HG02798 (cell line): ENCODE data around the gene HPRT1.

ENCODE experiments used
- ATAC-seq: cut with Tn5 transposase; IDR thresholded peaks from one replicate; pipeline ENCODE4 v1.9.1; 2021; ENCODE audit warnings: mild to moderate bottlenecking; ENCODE audit not compliant: unreplicated experiment, poor library complexity

The HPRT1 gene

DNA sequence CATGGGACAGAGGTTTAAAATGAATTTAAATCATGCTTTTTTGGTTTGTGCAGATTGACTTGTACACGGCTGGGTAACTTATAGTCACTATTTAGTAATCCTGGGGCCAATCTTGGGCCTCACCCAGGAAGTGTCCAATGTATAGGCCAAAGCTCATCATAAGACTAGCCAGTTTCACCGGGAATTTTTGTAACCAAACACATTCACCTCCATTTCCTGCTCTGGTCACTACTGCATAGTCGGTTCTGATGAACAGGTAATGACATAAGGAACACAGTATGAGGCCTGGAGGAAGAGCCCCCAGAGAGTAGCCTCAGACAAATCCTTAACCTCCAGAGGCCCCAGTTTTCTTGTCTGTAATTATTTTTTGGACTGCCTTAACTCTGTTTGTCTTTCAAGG, 81.9 kb downstream of the HPRT1 start:
- no peak for ATAC-seq

DNA sequence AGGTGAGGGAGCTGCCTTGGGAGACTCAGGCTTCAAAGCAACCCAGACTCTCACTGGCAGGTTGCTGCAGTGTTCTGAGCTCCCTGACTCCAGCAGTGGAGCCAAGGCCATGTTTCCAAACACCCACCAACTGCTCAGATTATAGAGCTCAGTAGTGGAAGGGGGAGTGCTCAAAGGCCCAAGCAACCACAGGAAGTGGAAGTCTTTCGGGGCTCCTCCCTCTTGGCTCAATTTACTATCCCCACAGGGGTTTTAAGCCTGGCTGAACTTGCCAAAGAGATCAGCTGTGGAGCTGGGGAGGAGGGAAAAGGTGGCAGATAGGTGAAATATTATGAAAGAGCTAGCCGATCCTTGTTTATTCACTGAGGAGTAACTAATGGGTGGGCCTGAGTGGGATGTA, 82.5 kb downstream of the HPRT1 start:
- no peak for ATAC-seq

DNA sequence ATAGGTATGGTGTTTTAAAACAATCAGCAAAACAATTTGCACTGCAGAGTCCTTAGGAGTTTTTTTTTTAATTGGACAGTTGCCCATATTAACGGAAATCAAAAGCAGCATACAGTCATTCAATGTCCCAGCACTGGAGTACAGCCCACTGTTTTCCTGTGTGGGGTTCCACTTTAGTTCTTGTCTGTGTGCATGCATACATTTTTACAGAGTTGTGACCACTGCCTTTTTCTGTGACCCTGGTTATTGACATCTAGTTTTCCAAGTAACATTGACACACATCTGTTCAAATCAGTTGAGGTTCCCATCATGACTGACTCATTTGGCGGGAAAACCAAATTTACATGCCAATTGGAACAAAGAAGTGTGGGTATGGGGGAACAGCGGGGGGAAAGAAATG, 83.3 kb downstream of the HPRT1 start:
- no peak for ATAC-seq

DNA sequence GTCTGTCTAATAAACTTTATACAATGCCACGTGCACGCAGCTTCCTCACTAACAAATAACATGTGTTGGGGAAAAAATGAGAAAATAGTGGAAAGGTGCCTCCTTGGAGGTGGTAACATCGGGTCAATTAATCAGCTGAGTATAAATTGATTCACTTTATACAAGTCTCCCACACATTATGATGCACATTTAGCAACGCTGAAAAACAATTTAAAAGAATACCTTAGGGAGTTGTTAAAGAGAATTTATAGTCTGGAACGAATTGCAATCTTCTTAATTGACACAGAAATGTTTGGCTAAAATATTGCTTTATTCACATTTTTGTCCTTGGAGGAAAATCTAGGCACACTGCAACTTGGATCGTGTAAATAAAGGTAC, 84.2 kb downstream of the HPRT1 start:
- ATAC-seq, result no peak

DNA sequence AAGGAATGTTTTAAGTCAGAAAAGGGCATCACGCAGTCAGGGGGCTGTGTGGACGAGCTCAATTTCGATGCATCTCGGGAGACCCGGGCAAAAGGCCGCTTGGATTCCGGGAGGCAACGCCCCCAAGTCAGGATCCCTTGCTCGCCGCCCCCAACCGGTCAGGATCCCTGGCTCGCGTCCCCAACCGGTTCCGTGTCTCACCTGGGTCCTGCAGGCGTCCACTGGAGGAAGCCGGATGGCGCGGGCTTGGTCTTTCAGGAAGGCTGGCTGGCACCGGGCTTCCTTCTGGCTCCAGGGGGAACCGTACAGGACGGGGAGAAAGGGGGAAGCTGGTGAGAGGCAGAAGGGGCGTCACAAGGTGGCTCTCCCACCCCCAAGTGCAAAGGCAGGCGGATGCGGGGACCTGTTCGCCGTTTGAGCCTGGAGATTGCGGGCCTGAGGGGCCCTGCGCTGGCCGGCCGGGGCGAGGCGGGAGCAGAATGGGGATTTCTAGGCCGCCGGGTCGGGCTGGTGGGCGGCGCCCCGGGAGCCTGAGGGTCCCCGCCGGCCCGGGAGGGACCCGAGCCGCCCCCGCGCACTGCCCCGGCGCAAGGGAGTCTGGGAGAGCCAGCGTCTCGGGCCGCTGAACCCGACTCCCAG, 84.7 kb downstream of the HPRT1 start:
- no peak for ATAC-seq

DNA sequence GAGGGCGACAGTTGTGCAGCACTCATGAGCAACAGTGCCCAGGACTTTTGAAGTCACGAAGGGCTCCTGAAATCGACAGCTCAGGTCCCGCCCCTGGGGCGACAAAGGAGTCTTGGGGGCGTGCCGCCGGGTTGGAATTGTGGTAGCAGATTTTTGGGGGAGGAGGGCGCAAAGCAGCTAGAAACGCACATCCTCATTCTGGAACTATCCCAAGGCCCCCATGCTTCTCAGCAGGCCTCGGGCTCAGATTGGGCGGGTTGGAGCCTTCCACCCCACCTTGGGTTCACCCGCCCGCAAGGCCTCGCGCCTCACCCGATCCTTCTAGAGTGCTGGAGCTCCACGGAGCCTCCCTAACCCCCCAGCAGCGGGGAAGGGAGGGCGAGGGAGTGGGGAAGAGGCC, 85.5 kb downstream of the HPRT1 start:
- no peak for ATAC-seq

DNA sequence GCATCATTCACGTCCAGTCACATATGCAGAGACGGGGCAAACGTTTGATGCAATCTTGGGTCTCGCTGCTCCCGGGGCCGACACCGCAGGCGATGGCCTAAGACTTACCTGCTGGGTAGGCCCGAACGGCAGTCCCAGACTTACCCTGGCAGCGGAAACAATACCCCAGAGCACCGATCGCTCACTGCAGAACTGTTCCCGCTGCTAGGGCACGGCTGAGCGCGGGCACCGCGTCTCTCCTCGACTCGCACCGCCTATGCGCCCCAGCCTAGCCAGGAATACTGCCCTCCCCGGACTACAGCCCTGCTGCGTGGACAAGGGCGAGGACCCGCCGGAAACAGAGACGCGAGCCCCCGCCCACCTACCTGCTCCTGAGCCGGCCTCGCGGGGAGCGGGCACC, 86.2 kb downstream of the HPRT1 start:
- no peak for ATAC-seq

DNA sequence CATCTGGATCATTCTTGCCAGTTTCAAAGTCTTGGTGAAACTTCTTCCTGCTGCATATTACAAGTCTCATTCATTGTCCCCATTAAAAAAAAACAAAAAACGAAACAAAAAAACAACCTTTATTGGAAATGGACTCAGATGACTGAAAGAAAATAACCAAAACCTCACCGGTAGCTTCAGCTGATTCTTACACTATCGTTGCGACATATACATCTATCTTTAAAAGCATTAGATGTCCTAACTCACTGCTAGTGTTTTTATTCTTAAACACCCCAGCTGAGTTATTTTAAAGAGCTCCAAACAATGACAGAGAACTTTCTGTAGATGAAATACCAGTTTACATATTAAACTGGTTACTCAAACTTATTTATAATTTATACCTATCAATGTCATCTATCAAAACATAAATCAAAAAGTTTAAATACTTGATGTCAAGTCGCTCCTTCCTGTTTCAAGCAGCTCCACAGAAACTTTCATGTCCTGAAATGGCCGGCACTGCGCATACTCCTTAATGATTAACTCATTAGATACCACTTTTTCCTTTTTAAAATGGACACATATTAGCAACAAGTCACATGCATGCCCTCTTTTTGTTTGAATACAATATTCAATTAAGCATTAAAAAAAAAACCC, 87.2 kb downstream of the HPRT1 start:
- no peak for ATAC-seq

DNA sequence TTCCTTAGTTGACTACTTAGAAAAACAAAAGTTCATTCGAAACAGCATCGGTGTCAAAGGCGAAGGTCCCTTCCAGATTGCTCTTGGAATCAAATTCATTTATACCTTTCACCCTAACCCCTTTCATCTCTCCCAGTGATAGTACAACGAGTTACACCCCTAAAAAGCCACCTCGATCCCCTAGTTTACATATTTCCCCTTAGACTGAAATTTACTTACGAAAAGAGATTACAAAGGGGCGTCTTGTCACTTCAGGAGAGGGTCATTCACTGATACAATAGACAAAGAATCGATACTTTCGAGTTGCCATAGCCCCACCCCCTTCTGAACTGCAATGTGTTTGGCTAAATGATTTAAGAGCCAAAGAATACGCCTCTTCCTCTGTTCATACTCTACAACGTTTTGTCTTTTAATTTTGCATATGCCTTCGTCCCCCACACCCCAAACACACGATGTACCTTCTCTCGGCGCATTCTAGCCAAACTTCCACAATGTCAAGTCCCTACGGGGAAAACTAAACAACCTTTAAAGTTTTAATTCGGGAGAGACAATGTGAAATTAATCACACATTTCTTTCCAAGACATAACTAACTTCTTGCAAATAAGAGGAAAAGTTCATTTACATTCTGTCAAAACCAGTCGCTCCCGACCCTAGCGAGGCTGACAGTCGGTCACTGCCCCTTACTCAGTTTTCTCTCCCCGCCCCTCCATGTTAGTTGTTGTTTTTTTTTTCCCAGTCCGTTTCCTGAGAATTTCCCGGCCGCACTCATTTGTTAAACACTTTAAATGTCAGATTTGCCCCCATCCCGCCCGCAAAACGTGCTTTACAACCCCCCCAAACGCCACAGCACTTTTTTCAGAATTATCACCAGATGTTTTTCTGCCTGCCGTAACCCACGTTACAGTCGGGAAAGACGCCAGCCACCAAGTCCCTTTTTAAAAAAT, 88.6 kb downstream of the HPRT1 start:
- ATAC-seq, result peak; percentile 26
